ENCODE measurements around the gene E2F2.

DNA sequence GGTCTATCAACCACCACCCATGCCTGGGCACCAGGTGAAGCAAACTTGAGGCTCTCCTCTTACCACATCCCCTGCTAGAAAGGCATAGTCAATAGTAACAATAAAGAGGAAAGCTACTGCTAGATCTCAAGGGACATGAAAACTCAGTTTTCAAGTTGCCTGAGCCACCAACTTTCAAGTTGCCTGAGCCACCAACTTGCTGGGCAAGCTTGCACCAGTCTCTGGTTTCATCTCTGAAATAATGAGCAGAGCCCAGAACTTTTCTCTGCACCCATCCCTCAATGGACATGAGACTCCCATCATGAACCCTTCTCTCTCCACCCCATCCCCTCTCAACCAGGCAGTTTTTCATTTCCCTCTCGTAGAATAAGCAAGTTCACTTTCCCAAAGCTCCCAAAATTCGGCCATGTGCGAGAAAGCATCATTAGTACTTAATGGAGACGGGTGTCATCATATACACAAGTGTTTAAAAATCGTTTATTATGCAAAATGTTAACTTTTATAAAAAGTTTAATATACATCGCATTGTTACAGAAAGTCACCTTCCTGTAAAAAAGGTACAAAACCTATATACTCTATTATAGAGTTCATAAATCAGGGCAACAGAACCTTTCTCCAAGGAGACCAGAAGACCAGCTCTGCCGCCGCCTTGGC lies 26.6 kb upstream of the E2F2 start:
- TF ChIP-seq, protein P1, sequence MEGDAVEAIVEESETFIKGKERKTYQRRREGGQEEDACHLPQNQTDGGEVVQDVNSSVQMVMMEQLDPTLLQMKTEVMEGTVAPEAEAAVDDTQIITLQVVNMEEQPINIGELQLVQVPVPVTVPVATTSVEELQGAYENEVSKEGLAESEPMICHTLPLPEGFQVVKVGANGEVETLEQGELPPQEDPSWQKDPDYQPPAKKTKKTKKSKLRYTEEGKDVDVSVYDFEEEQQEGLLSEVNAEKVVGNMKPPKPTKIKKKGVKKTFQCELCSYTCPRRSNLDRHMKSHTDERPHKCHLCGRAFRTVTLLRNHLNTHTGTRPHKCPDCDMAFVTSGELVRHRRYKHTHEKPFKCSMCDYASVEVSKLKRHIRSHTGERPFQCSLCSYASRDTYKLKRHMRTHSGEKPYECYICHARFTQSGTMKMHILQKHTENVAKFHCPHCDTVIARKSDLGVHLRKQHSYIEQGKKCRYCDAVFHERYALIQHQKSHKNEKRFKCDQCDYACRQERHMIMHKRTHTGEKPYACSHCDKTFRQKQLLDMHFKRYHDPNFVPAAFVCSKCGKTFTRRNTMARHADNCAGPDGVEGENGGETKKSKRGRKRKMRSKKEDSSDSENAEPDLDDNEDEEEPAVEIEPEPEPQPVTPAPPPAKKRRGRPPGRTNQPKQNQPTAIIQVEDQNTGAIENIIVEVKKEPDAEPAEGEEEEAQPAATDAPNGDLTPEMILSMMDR (IDR thresholded peaks at IDR 0.05 in 2 of 3, conservative IDR thresholded peaks at IDR 0.05 in 1 of 3; ENCODE audit: borderline replicate concordance in 1 of 3, insufficient read depth in 1 of 3, low read depth in 2 of 3, low read length in 2 of 3): no peak
- no peak for TF ChIP-seq POLR2A (IDR thresholded peaks at IDR 0.05; ENCODE audit: borderline replicate concordance, extremely low read depth, insufficient read depth, insufficient read length)
- no peak for TF ChIP-seq RAD21 (IDR thresholded peaks at IDR 0.05; ENCODE audit: low read depth)
- no peak for TF ChIP-seq ZNF274 (IDR thresholded peaks at IDR 0.05; ENCODE audit: low read depth, low read length)
- TF ChIP-seq, protein P2, sequence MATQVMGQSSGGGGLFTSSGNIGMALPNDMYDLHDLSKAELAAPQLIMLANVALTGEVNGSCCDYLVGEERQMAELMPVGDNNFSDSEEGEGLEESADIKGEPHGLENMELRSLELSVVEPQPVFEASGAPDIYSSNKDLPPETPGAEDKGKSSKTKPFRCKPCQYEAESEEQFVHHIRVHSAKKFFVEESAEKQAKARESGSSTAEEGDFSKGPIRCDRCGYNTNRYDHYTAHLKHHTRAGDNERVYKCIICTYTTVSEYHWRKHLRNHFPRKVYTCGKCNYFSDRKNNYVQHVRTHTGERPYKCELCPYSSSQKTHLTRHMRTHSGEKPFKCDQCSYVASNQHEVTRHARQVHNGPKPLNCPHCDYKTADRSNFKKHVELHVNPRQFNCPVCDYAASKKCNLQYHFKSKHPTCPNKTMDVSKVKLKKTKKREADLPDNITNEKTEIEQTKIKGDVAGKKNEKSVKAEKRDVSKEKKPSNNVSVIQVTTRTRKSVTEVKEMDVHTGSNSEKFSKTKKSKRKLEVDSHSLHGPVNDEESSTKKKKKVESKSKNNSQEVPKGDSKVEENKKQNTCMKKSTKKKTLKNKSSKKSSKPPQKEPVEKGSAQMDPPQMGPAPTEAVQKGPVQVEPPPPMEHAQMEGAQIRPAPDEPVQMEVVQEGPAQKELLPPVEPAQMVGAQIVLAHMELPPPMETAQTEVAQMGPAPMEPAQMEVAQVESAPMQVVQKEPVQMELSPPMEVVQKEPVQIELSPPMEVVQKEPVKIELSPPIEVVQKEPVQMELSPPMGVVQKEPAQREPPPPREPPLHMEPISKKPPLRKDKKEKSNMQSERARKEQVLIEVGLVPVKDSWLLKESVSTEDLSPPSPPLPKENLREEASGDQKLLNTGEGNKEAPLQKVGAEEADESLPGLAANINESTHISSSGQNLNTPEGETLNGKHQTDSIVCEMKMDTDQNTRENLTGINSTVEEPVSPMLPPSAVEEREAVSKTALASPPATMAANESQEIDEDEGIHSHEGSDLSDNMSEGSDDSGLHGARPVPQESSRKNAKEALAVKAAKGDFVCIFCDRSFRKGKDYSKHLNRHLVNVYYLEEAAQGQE (IDR thresholded peaks at IDR 0.05; ENCODE audit: low read depth): no peak
- TF ChIP-seq CBX3 (IDR thresholded peaks at IDR 0.05; ENCODE audit: low read depth): no peak
- no peak for TF ChIP-seq CEBPB (IDR thresholded peaks at IDR 0.05; ENCODE audit: low read depth)
- TF ChIP-seq ELF1 (IDR thresholded peaks at IDR 0.05; ENCODE audit: borderline replicate concordance, low read depth): no peak
- TF ChIP-seq EZH2phosphoT487 (IDR thresholded peaks at IDR 0.05; ENCODE audit: borderline replicate concordance): no peak
- TF ChIP-seq POLR2AphosphoS5 (IDR thresholded peaks at IDR 0.05; ENCODE audit: low read depth, low read length): no peak

All from HCT116 (cell line).